Middle frontal gyrus (tissue), 1 donor: ENCODE data around the gene PCP4L1.
A peak's percentile ranks its signal among the peaks of the same experiment; 100 is the strongest.
"Not testable (repeated sequence)": the region's sequence is repeated elsewhere in the genome, so short reads cannot be mapped to it uniquely, and the experiment has no call there.

Experiments used
- DNase-seq: peaks from one replicate; pipeline ENCODE4 v3.0.0-alpha.2; 2015; ENCODE audit warnings: low spot score; ENCODE audit errors: extremely low spot score

The PCP4L1 gene

GRCh38 chr1:161258439-161259344 lies at the start of gene PCP4L1:
Gene PCP4L1, plus strand, starts transcription at chr1:161258745. Its CDS starts 230 bp downstream, at chr1:161258975.
- no peak for DNase-seq

- peak; percentile 62 for DNase-seq
Observed at GRCh38 chr1:161209790-161210409, 48.6 kb upstream of the PCP4L1 start.

- DNase-seq, result no peak
Observed at GRCh38 chr1:161214369-161214768, 44.2 kb upstream of the PCP4L1 start.

- DNase-seq, result no peak
Observed at GRCh38 chr1:161215076-161215475, 43.5 kb upstream of the PCP4L1 start, which contains the start of gene FCER1G. Gene FCER1G, plus strand, starts transcription at chr1:161215295. Its CDS starts 27 bp downstream, at chr1:161215322.

- DNase-seq, result no peak
Observed at GRCh38 chr1:161216945-161217712, 41.4 kb upstream of the PCP4L1 start.

GRCh38 chr1:161217831-161218230 lies 40.7 kb upstream of the PCP4L1 start:
- DNase-seq, result no peak

DNA sequence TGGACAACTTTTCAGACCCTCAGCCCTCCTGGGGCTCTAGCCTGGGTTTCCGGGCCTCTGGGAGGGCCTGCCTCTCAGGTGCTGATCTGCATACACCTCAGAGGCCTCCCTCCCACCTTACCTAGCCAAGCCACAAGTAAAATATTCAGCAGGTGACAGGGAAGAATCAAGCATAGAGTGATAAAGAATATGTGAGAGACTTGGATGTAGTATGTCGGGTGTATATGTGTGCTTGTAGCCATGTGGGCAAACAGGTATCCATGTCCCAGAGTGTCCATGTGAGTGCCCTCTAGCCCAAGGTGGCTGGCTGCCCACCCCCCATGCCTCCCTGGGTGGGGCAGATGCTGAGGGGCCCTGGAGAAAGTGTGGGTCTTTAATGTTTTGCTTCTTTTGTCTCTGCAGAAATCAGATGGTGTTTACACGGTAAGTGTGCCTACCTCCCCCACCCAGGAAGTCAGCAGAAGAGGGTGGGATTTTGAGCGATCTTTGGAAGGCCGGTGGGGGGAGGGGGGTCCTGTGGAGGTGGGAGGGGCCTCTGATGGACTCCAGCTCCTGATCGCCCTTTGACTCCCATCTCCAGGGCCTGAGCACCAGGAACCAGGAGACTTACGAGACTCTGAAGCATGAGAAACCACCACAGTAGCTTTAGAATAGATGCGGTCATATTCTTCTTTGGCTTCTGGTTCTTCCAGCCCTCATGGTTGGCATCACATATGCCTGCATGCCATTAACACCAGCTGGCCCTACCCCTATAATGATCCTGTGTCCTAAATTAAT lies 40.1 kb upstream of the PCP4L1 start:
- DNase-seq, result no peak

GRCh38 chr1:161219078-161219892 lies 39.3 kb upstream of the PCP4L1 start:
- no peak for DNase-seq

DNA sequence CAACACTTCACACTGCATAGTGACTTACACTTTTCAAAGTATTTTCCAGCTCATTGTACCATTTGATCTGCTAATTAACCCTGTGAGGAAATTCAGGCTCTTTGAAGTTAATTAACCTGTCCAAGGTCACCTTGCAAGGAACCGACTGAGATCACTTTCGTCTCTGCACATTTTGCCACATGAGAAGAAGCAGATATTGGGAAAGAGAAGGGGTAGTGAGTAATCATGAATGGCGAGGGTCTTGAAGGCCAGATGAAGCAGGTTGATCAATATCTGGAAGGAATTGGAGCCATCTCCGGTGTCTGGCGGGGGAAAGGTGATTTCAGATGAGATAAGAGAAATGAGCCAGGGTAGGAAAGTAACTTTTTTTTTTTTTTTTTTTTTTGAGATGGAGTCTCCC lies 38.5 kb upstream of the PCP4L1 start:
- no peak for DNase-seq

DNA sequence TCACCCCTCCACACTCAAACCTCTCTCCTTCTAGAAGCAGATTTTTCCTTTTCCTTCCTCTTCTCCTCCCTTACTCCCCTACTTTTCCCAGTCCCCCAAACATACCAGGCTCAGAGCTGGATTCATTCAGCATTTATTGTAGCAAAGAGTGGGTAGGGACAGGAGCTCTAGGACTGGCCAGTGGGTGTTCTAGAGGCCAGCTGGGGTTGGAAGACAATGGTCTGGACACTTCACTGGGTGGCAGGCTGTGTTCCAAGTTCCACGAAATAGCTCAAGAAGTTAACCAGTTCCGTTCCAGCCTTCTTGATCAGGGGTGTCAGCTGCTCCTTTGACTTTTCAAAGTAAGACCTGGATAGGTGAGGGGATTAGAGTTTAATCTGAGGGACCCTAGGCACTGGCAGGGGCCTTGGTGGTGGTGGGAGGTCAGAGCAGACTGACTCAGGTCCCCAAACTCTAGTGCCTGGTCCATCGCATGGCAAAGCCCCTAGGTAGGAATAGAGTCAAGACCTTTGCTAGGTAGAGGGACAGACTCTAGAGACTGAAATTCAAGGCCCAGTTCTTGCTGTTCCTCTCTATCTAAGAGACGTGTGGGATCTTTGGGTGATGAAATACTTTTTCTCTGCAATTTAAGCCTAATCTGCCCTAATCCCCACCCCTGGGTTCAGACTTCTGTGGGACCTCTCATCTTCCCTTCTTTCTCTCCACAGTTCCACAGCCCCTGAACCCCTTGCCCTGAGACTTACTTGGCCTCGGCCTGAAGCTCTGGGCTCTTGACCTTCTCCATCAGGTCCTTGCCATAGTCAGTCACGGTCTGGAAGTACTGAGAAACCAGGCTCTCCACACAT lies 36.1 kb upstream of the PCP4L1 start:
- no peak for DNase-seq

DNA sequence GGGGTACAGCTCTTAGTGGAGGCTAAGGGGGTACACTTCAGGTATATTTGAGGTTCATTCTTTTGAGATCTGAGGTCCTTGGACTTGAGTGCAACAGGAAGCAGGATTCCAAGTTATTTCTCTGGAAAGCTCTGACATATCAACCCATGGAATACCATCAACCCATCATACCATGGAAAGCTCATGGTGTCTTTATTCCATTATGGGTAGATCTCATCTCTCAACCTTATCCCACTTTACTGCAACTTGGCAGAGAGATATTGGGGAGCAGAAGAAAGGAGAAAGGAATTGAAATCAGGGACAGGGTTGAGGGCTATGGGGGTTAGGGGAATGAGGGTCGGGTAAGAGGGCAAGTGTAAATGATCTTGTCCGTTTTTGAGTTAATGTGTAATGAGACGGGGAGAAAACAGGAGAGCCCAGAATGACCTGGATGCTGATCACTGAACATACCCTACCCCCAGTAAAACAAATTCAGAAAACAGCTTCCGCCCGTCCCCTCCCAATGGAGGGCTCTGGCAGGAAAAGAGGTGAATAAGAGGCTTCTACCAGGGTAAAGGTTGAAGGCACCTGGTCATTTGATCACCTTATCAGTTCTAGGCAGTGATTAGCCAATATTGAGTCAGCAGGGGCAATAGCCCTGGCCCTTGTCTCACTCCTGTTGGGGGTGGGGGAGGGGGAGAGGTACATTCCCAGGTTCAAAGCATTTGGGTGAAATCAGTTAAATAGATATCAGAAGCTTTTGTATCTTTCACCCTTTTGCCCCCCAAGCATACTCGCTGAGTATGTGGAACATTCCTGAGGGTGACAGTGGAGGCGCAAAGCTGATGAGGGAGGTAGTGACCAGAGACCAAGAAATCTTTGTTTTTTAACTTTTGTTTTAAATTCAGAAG lies 34.5 kb upstream of the PCP4L1 start:
- DNase-seq, result no peak

DNA sequence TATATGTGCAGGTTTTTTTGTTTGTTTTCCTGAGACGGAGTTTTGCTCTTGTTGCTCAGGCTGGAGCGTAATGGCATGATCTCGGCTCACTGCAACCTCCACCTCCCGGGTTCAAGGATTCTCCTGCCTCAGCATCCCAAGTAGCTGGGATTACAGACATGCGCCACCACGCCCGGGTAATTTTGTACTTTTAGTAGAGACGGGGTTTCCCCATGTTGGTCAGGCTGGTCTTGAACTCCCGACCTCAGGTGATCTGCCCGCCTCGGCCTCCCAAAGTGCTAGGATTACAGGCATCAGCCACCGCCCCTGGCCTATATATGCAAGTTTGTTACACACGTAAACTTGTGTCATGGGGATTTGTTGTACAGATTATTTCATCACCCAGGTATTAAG lies 33.9 kb upstream of the PCP4L1 start:
- not testable (repeated sequence) for DNase-seq

- DNase-seq, result no peak
Observed at GRCh38 chr1:161225178-161225533, 33.4 kb upstream of the PCP4L1 start.

GRCh38 chr1:161225534-161226319 lies 32.8 kb upstream of the PCP4L1 start, which contains the start of gene TOMM40L:
Gene TOMM40L, plus strand, starts transcription at chr1:161226060. Its CDS starts 430 bp downstream, at chr1:161226490.
- DNase-seq, result peak; percentile 92

DNA sequence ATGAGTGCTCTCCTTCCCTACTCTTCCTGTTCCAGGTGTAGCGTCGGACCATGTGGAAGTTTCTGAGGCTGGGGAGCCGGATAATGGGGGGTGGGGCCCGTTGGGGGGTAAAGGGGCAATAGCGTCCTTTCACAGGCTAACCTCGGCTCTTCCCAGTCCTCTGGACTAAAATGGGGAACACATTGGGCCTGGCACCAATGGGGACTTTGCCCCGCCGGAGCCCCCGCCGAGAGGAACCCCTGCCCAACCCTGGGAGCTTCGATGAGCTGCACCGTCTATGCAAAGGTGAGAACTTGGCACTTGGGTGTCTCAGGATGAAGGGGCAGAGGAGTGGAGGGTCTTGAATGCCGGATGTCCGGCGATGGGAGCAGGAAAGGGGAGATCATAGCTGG lies 32.2 kb upstream of the PCP4L1 start:
- no peak for DNase-seq

- no peak for DNase-seq
Observed at GRCh38 chr1:161226759-161227158, 31.8 kb upstream of the PCP4L1 start.

DNA sequence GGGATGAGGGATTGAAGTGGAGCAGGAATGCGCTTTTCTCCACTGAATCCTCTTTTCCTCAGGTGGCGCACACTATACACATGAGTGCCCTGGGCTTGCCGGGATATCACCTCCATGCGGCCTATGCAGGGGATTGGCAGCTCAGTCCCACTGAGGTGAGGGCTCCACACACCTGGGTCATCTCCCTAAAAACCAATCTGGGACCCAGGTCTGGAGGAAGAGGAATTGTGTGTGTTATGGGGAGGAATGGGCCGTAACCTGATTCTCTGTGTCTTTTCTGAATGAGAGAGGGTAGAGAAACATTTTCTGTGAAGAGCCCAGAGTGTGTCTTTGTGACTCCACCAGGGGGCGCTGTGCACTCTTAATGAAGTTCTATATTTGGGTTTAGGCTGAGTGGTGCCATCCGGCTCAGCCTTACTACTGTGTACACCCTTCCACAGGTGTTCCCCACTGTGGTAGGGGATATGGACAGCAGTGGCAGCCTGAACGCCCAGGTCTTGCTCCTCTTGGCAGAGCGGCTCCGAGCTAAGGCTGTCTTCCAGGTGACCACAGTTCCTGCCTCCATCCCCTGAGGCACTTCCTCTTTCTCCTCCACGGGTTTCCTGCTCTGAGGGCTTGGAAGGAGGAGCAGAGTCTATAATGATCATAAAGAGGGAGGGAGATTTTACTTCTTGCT lies 31.2 kb upstream of the PCP4L1 start:
- DNase-seq, result peak; percentile 44
